ENCODE measurements around the gene SH3BGRL. TPM values are rescaled to one million over a fixed set of nuclear protein-coding genes. Genes with fewer than 3 reads are reported as not detected.

Gene SH3BGRL
- total RNA-seq, 1 experiment from 2014 or later: 34.2 TPM

Other genes starting within 250 kb of the SH3BGRL start
- gene HMGN5, start 189 bp upstream of the SH3BGRL start, total RNA-seq (2014; rRNA removed; shearing (Covaris generic)): 0.05 TPM in 1 of 2 replicates, not detected in the other